HFFc6 (cell line): Measurements from ENCODE around the gene INCA1. TPM values are rescaled to one million over a fixed set of nuclear protein-coding genes. Genes with fewer than 3 reads are reported as not detected.
A peak's percentile ranks its signal among the peaks of the same experiment; 100 is the strongest.

ENCODE experiments used
- DNase-seq: peaks from one replicate; pipeline ENCODE4 v3.0.0-alpha.2; 2018
- H3K27ac Mint-ChIP-seq: 2 replicates; pipeline ENCODE4 v1.8.0; 2020; ENCODE audit warnings: mild to moderate bottlenecking, mixed read lengths
- H3K27me3 Mint-ChIP-seq: 2 replicates; pipeline ENCODE4 v1.8.0; 2021; ENCODE audit warnings: mild to moderate bottlenecking, moderate library complexity, mixed read lengths; ENCODE audit not compliant: insufficient read depth
- H3K36me3 Mint-ChIP-seq: 2 replicates; pipeline ENCODE4 v1.8.0; 2021; ENCODE audit warnings: low read depth, mixed read lengths
- H3K4me1 Mint-ChIP-seq: 2 replicates; pipeline ENCODE4 v1.8.0; 2020; ENCODE audit warnings: low read depth, mixed read lengths
- H3K4me3 Mint-ChIP-seq: 2 replicates; pipeline ENCODE4 v1.8.0; 2020; ENCODE audit warnings: mild to moderate bottlenecking, moderate library complexity, mixed read lengths
- H3K9me3 Mint-ChIP-seq: 2 replicates; pipeline ENCODE4 v1.8.0; 2020; ENCODE audit warnings: mild to moderate bottlenecking, mixed read lengths
- total RNA-seq, 6 experiments: library from RNA; stranded (reverse); fragmentation: NEBNext Ultra II Directional; extraction: Animal tissue kit (Norgen Biotek cat#: 25700); gene quantifications; 2 replicates in 1 of 6; 3 replicates in 5 of 6; pipeline ENCODE4 v1.2.3, GENCODE V29; 2021
- TF ChIP-seq, protein P1 (sequence below): fragments of 200-600 bp; sonication (generic); IDR thresholded peaks from 2 replicates; pipeline ENCODE4 v1.5.0; 2021; ENCODE audit warnings: antibody characterized with exemption, mild to moderate bottlenecking

The INCA1 gene
- total RNA-seq, 6 experiments from 2014 or later: 0.66 to 1.5 (median 1.0) TPM

DNA sequence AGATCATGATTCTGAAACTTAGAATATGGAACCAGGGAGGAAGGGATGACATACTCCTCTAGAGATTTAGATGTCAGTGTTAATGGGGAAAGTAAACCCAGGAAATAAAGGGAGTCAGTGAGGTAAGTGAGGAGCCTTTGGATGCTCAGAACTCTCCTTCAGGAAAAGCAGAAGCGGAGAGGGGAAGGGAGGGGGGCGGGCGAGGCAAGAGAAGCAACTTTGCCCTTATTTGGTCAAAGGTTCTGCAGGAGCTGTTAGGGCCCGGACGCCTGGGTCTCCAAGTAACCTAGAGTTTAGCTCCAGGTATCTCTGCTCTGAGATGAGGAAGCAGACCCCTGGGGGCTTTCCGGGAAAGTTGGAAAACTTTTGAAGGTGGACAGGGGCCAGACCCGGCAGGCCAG lies 50.3 kb downstream of the INCA1 start:
- peaks cover 68% of the 10 kb centered on the region for H3K4me1 Mint-ChIP-seq
- H3K27me3 Mint-ChIP-seq: peaks cover 11% of the 10 kb centered on the region
- H3K27ac Mint-ChIP-seq: peak overlapping the region; percentile 91
- peaks cover 49% of the 10 kb centered on the region for H3K36me3 Mint-ChIP-seq
- no peak for DNase-seq
- no peaks in the 10 kb centered on the region for H3K9me3 Mint-ChIP-seq
- TF ChIP-seq, protein P1, sequence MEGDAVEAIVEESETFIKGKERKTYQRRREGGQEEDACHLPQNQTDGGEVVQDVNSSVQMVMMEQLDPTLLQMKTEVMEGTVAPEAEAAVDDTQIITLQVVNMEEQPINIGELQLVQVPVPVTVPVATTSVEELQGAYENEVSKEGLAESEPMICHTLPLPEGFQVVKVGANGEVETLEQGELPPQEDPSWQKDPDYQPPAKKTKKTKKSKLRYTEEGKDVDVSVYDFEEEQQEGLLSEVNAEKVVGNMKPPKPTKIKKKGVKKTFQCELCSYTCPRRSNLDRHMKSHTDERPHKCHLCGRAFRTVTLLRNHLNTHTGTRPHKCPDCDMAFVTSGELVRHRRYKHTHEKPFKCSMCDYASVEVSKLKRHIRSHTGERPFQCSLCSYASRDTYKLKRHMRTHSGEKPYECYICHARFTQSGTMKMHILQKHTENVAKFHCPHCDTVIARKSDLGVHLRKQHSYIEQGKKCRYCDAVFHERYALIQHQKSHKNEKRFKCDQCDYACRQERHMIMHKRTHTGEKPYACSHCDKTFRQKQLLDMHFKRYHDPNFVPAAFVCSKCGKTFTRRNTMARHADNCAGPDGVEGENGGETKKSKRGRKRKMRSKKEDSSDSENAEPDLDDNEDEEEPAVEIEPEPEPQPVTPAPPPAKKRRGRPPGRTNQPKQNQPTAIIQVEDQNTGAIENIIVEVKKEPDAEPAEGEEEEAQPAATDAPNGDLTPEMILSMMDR: no peak
- peak overlapping the region; percentile 91 for H3K4me3 Mint-ChIP-seq

DNA sequence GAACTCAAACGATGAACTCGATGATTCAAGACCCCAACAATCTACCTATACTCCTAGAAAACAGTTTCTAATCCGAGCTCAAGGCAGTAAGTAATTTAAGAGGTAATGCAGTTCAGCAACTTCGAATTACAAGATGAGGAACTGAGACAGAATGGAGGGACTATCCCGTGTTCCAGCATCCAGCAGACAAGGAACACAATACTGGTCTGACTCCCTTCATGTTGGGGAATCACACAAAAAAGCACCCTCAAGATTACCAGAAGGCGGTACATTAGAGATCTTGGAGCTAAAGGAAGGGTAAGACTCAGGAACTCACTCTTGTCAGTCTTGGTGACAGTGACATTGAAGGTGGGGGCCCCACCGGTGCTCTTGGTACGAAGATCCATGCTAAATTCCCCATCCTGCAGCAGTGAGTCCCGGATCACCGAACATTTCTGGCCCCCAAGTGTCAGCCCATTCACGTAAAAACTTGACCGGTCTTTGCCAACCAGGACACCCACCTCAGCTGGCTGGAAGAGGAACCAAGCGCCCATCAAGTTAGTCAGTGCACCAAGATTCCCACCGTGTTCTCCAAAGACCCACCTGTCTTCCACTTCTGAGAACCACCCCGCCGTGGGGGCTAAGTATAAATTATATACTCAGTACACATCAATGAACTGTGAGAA lies 50.9 kb downstream of the INCA1 start:
- TF ChIP-seq, protein P1: no peak
- peaks cover 11% of the 10 kb centered on the region for H3K27me3 Mint-ChIP-seq
- no peak for DNase-seq
- peaks cover 69% of the 10 kb centered on the region for H3K4me1 Mint-ChIP-seq
- H3K36me3 Mint-ChIP-seq: peaks cover 55% of the 10 kb centered on the region
- H3K27ac Mint-ChIP-seq: peak overlapping the region; percentile 91
- no peaks in the 10 kb centered on the region for H3K9me3 Mint-ChIP-seq
- peak overlapping the region; percentile 91 for H3K4me3 Mint-ChIP-seq

DNA sequence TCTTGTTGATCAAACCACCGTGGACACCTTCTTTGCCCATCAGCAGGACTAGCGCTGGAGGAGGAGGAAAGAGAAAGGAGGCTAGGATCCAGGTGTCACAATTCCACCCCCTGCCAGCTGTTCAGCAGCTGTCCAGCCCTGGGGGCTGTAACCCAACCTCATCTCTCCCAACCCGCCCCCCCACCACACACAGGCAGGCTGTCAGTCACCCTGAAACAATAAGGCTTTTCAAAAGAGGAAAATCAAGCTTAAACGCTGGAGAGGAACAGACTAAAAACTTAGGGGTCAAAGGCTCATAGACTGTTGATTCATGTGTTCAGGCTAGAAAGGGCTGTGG lies 51.4 kb downstream of the INCA1 start:
- TF ChIP-seq, protein P1: no peak
- peaks cover 69% of the 10 kb centered on the region for H3K4me1 Mint-ChIP-seq
- H3K27me3 Mint-ChIP-seq: peaks cover 11% of the 10 kb centered on the region
- H3K36me3 Mint-ChIP-seq: peaks cover 60% of the 10 kb centered on the region
- H3K27ac Mint-ChIP-seq: peak overlapping the region; percentile 91
- no peaks in the 10 kb centered on the region for H3K9me3 Mint-ChIP-seq
- DNase-seq: no peak
- H3K4me3 Mint-ChIP-seq: peak overlapping the region; percentile 91

DNA sequence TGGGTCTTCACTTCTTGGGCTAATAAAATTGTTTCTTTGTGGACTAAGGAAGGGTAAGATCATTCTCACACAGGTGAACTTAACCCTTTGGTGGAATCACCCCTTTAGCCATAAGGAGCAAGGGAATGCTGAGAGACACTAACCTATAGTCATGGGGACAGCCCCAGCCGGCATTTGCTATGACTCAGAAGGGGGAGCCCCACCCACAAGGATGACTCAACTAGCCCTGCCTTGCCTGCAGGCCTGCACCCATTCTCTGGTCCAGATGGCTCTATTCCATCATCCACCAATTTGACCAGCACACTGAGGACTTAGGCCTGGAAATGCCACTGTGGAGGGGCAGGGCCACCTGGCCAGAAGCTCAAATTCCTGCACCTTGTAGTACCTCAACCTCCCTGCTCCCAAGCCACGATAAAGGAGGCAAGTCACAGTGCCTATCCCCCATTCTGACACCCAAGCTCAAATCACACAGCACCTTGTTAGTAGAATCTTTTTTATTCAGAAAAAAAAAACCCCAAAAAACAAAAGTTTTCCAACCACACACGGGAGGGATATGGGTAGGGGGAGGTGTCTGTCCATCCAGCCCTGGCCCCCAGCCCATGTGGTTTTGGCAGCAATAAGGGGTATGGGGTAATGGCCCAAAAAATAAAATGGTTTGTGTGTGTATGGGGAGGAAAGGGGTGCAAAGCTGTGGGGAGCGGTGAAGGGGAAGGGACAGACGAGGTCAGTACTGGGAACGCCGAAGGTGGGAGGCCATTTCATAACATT lies 52.0 kb downstream of the INCA1 start:
- H3K4me1 Mint-ChIP-seq: peaks cover 65% of the 10 kb centered on the region
- peak overlapping the region; percentile 91 for H3K4me3 Mint-ChIP-seq
- peak overlapping the region; percentile 91 for H3K27ac Mint-ChIP-seq
- TF ChIP-seq, protein P1: no peak
- H3K27me3 Mint-ChIP-seq: peaks cover 14% of the 10 kb centered on the region
- peaks cover 64% of the 10 kb centered on the region for H3K36me3 Mint-ChIP-seq
- DNase-seq: peak; percentile 89
- no peaks in the 10 kb centered on the region for H3K9me3 Mint-ChIP-seq

DNA sequence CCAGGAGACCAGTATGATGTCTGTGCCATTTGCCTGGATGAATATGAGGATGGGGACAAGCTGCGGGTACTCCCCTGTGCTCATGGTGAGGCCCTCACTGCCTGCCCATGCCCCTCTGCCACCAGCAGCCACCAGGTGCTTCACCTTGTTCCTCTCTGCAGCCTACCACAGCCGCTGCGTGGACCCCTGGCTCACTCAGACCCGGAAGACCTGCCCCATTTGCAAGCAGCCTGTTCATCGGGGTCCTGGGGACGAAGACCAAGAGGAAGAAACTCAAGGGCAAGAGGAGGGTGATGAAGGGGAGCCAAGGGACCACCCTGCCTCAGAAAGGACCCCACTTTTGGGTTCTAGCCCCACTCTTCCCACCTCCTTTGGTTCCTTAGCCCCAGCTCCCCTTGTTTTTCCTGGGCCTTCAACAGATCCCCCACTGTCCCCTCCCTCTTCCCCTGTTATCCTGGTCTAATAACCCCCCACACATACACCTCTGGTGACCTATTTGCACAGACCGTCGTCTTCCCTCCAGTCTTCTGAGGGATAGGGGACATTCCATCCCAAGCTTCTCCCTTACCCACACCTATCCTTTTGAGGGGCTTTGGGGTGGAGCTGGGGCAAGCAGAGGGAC lies 52.7 kb downstream of the INCA1 start:
- H3K4me3 Mint-ChIP-seq: peak overlapping the region; percentile 91
- no peak for DNase-seq
- TF ChIP-seq, protein P1: no peak
- peak overlapping the region; percentile 91 for H3K27ac Mint-ChIP-seq
- H3K27me3 Mint-ChIP-seq: peaks cover 17% of the 10 kb centered on the region
- peaks cover 64% of the 10 kb centered on the region for H3K36me3 Mint-ChIP-seq
- H3K9me3 Mint-ChIP-seq: no peaks in the 10 kb centered on the region
- H3K4me1 Mint-ChIP-seq: peaks cover 62% of the 10 kb centered on the region
